Activated naive CD4-positive, alpha-beta T cell treated with anti-CD3 and anti-CD28 coated beads for 36 hours (primary cell): ENCODE measurements around the gene INO80B. TPM values are rescaled to one million over a fixed set of nuclear protein-coding genes. Genes with fewer than 3 reads are reported as not detected.
A peak's percentile ranks its signal among the peaks of the same experiment; 100 is the strongest.
"Not testable (repeated sequence)": the region's sequence is repeated elsewhere in the genome, so short reads cannot be mapped to it uniquely, and the experiment has no call there.

Source experiments
- CTCF ChIA-PET: fragments of 350-600 bp; sonication (Branson Sonifier 250); formaldehyde crosslinking; loops from one replicate; lab custom pipeline; 2021; ENCODE audit warnings: antibody characterized with exemption; lab: Charles Lee
- DNase-seq: peaks from one replicate; pipeline ENCODE4 v3.0.0-alpha.2; 2020
- H3K27ac Mint-ChIP-seq: one replicate; pipeline ENCODE4 v1.8.0; 2021; ENCODE audit warnings: mild to moderate bottlenecking, mixed read lengths
- H3K27me3 Mint-ChIP-seq: one replicate; pipeline ENCODE4 v1.8.0; 2021; ENCODE audit warnings: low read depth, mixed read lengths
- H3K36me3 Mint-ChIP-seq: one replicate; pipeline ENCODE4 v1.8.0; 2021; ENCODE audit warnings: low read depth, mixed read lengths
- H3K4me1 Mint-ChIP-seq: one replicate; pipeline ENCODE4 v1.8.0; 2021; ENCODE audit warnings: low read depth, mixed read lengths
- H3K4me3 Mint-ChIP-seq: one replicate; pipeline ENCODE4 v1.8.0; 2021; ENCODE audit warnings: mild to moderate bottlenecking, moderate library complexity, mixed read lengths
- H3K9me3 Mint-ChIP-seq: one replicate; pipeline ENCODE4 v1.8.0; 2021; ENCODE audit warnings: mixed read lengths
- intact Hi-C: fragments of 100-400 bp; cut with micrococcal nuclease; formaldehyde crosslinking; loops from one replicate; pipeline ENCODE4 v1.15.1; 2023
- total RNA-seq, 2 experiments: library from RNA; stranded (reverse); gene quantifications; one replicate each; pipeline ENCODE4 v1.2.3, GENCODE V29; 2021

INO80B gene
- total RNA-seq, 2 experiments from 2014 or later = 26.5 to 28.3 TPM

GRCh38 chr2:74472945-74473258 is 18.0 kb downstream of the INO80B start:
- intact Hi-C loops = loop anchor here (1.0 kb wide), 3 partner anchors 10 to 19 kb away; partner anchors contain the start of genes TTC31 and WBP1
- Mint-ChIP-seq H3K27me3 (no peaks in the 10 kb centered on the region), H3K4me1 (peaks cover 20% of the 10 kb centered on the region), H3K4me3 (peak overlapping the region; percentile 98), H3K27ac (peak overlapping the region; percentile 98), H3K36me3 (peaks cover 18% of the 10 kb centered on the region), H3K9me3 (no peaks in the 10 kb centered on the region)
- DNase-seq = no peak
- CTCF ChIA-PET = interaction anchor here (1.0 to 2.9 kb wide), 4 partner anchors 9 to 143 kb away, joined by 3 to 31 read pairs (median 4); partner anchors contain the start of genes CCDC142 and TTC31

GRCh38 chr2:74474481-74474880 is 19.6 kb downstream of the INO80B start:
- Mint-ChIP-seq H3K36me3 (peaks cover 21% of the 10 kb centered on the region), H3K4me3 (peak overlapping the region; percentile 12), H3K9me3 (no peaks in the 10 kb centered on the region), H3K27ac (no peak overlapping the region), H3K27me3 (no peaks in the 10 kb centered on the region), H3K4me1 (peaks cover 23% of the 10 kb centered on the region)
- intact Hi-C loops = loop anchor here (2.0 kb wide), 1 partner anchor 142 kb away; no protein-coding TSS in a partner anchor
- CTCF ChIA-PET = interaction anchor here (0.7 to 1.1 kb wide), 3 partner anchors 9 to 139 kb away, joined by 3 to 4 read pairs (median 4); partner anchors contain the start of genes CCDC142 and TTC31
- DNase-seq = no peak

- no peaks in the 10 kb centered on the region for H3K9me3 Mint-ChIP-seq
- H3K36me3 Mint-ChIP-seq = peaks cover 22% of the 10 kb centered on the region
- no peaks in the 10 kb centered on the region for H3K27me3 Mint-ChIP-seq
- no peak overlapping the region for H3K27ac Mint-ChIP-seq
- CTCF ChIA-PET = interaction anchor here (0.9 to 1.2 kb wide), 6 partner anchors 8 to 140 kb away, joined by 3 to 5 read pairs (median 4); partner anchors contain the start of genes CCDC142, TTC31 and WBP1
- peaks cover 23% of the 10 kb centered on the region for H3K4me1 Mint-ChIP-seq
- no peak overlapping the region for H3K4me3 Mint-ChIP-seq
- intact Hi-C loops = loop anchor here (2.0 kb wide), 1 partner anchor 142 kb away; no protein-coding TSS in a partner anchor
- DNase-seq = no peak
Measured at GRCh38 chr2:74474899-74475298, 20.0 kb downstream of the INO80B start.

- CTCF ChIA-PET = interaction anchor here (1.1 to 8.2 kb wide), 10 partner anchors 9 to 104 kb away, joined by 3 to 144 read pairs (median 9); partner anchors contain the start of genes HTRA2, INO80B, LBX2 and MRPL53
- peak overlapping the region; percentile 93 for H3K4me3 Mint-ChIP-seq
- intact Hi-C loops = loop anchor here (5.0 kb wide), 1 partner anchor 236 kb away; no protein-coding TSS in a partner anchor
- no peaks in the 10 kb centered on the region for H3K9me3 Mint-ChIP-seq
- DNase-seq = no peak
- no peaks in the 10 kb centered on the region for H3K27me3 Mint-ChIP-seq
- H3K4me1 Mint-ChIP-seq = peaks cover 32% of the 10 kb centered on the region
- H3K27ac Mint-ChIP-seq = no peak overlapping the region
- peaks cover 16% of the 10 kb centered on the region for H3K36me3 Mint-ChIP-seq
Measured at GRCh38 chr2:74481431-74481830, 26.5 kb downstream of the INO80B start.

- Mint-ChIP-seq H3K27me3 (no peaks in the 10 kb centered on the region), H3K9me3 (no peaks in the 10 kb centered on the region), H3K36me3 (peaks cover 16% of the 10 kb centered on the region), H3K4me3 (peak overlapping the region; percentile 93), H3K4me1 (peaks cover 32% of the 10 kb centered on the region), H3K27ac (peak overlapping the region; percentile 98)
- CTCF ChIA-PET = interaction anchor here (0.5 to 8.2 kb wide), 18 partner anchors 7 to 109 kb away, joined by 3 to 144 read pairs (median 6); partner anchors contain the start of genes AUP1, HTRA2, INO80B and LBX2
- intact Hi-C loops = loop anchor here (2.0 to 5.0 kb wide), 2 partner anchors 235 to 353 kb away; partner anchors contain the start of gene HK2
- DNase-seq = peak; percentile 57
Measured at GRCh38 chr2:74481961-74482800, 27.3 kb downstream of the INO80B start.

GRCh38 chr2:74482801-74483674 is 28.2 kb downstream of the INO80B start, which contains the start of the genes CCDC142 and TTC31:
CCDC142 (minus strand) TSS chr2:74482998; CDS start chr2:74482837, 161 bp downstream.
TTC31 (plus strand) TSS chr2:74483081; CDS start chr2:74483096, 15 bp downstream.
- Mint-ChIP-seq H3K4me3 (peak within 1 kb of the TSS; percentile 93), H3K27me3 (no peaks in the 10 kb centered on the region), H3K36me3 (peaks cover 17% of the 10 kb centered on the region), H3K4me1 (peaks cover 32% of the 10 kb centered on the region), H3K9me3 (no peaks in the 10 kb centered on the region), H3K27ac (peak within 1 kb of the TSS; percentile 98)
- intact Hi-C loops = loop anchor here (1.0 to 5.0 kb wide), 11 partner anchors 11 to 393 kb away; partner anchors contain the start of genes AUP1, HK2, HTRA2 and MRPL53
- peak; percentile 97 for DNase-seq
- CTCF ChIA-PET = interaction anchor here (0.5 to 8.2 kb wide), 23 partner anchors 8 to 198 kb away, joined by 3 to 144 read pairs (median 4); partner anchors contain the start of genes AUP1, HTRA2, INO80B and LBX2

GRCh38 chr2:74483675-74484164 is 28.8 kb downstream of the INO80B start:
- DNase-seq = not testable (repeated sequence)
- peaks cover 32% of the 10 kb centered on the region for H3K4me1 Mint-ChIP-seq
- H3K36me3 Mint-ChIP-seq = peaks cover 18% of the 10 kb centered on the region

GRCh38 chr2:74486141-74486540 is 31.3 kb downstream of the INO80B start:
- Mint-ChIP-seq H3K4me3 (no peak overlapping the region), H3K27ac (no peak overlapping the region), H3K4me1 (peaks cover 15% of the 10 kb centered on the region), H3K36me3 (peaks cover 16% of the 10 kb centered on the region), H3K27me3 (no peaks in the 10 kb centered on the region), H3K9me3 (no peaks in the 10 kb centered on the region)
- CTCF ChIA-PET = interaction anchor here (8.2 kb wide), 1 partner anchor 100 kb away, joined by 144 read pairs; no protein-coding TSS in a partner anchor
- DNase-seq = no peak
- intact Hi-C loops = no loop called here

More at GRCh38 chr2:74483675-74484164, 28.8 kb downstream of the INO80B start:
- H3K9me3 Mint-ChIP-seq, H3K27me3 Mint-ChIP-seq: not testable (repeated sequence)
- H3K4me3 Mint-ChIP-seq = peak overlapping the region; percentile 93
- peak overlapping the region; percentile 98 for H3K27ac Mint-ChIP-seq
- CTCF ChIA-PET = interaction anchor here (0.6 to 8.2 kb wide), 19 partner anchors 8 to 804 kb away, joined by 3 to 144 read pairs (median 4); partner anchors contain the start of genes HTRA2, INO80B and MRPL53
- intact Hi-C loops = loop anchor here (1.0 to 5.0 kb wide), 11 partner anchors 11 to 393 kb away; partner anchors contain the start of genes AUP1, HK2, HTRA2 and MRPL53

GRCh38 chr2:74488643-74489481 is 34.0 kb downstream of the INO80B start:
- H3K27ac Mint-ChIP-seq = no peak overlapping the region
- no peak for DNase-seq
- no peaks in the 10 kb centered on the region for H3K9me3 Mint-ChIP-seq
- intact Hi-C loops = no loop called here
- CTCF ChIA-PET = interaction anchor here (0.6 kb wide), 1 partner anchor 172 kb away, joined by 3 read pairs; no protein-coding TSS in a partner anchor
- H3K36me3 Mint-ChIP-seq = peaks cover 27% of the 10 kb centered on the region
- H3K4me1 Mint-ChIP-seq = peaks cover 6% of the 10 kb centered on the region
- H3K27me3 Mint-ChIP-seq = no peaks in the 10 kb centered on the region
- no peak overlapping the region for H3K4me3 Mint-ChIP-seq

GRCh38 chr2:74489906-74490305 is 35.0 kb downstream of the INO80B start:
- no peak overlapping the region for H3K27ac Mint-ChIP-seq
- no peaks in the 10 kb centered on the region for H3K27me3 Mint-ChIP-seq
- CTCF ChIA-PET = no interaction called here
- H3K36me3 Mint-ChIP-seq = peaks cover 27% of the 10 kb centered on the region
- intact Hi-C loops = no loop called here
- H3K9me3 Mint-ChIP-seq = no peaks in the 10 kb centered on the region
- DNase-seq = no peak
- peaks cover 2% of the 10 kb centered on the region for H3K4me1 Mint-ChIP-seq
- no peak overlapping the region for H3K4me3 Mint-ChIP-seq
